MCF 10A (cell line): ENCODE results near the gene CLDN9. TPM values are rescaled to one million over a fixed set of nuclear protein-coding genes. Genes with fewer than 3 reads are reported as not detected.

ENCODE experiments used
- BruUV-seq: library from RNA; stranded (reverse); fragments of 400-500 nt; replicated peaks from 2 replicates; lab custom pipeline; 2021; lab: Mats Ljungman, UMichigan
- CTCF ChIA-PET: fragments of 300-600 bp; sonication (Branson Sonifier 250); formaldehyde crosslinking; extraction: SDS; loops from one replicate; lab custom pipeline; 2021; ENCODE audit warnings: antibody characterized with exemption, inconsistent platforms; lab: Yijun Ruan, JAX
- POLR2A ChIA-PET: fragments of 300-600, 350-650 bp; sonication (Branson Sonifier 250); formaldehyde crosslinking; extraction: SDS; loops from one replicate; lab custom pipeline; 2020; ENCODE audit warnings: antibody characterized with exemption, inconsistent platforms; lab: Yijun Ruan, JAX
- DNase-seq: peaks from one replicate; pipeline ENCODE4 v3.0.0-alpha.2; 2018; ENCODE audit not compliant: unreplicated experiment
- H3K27ac Mint-ChIP-seq: one replicate; pipeline ENCODE4 v1.8.0; 2022; ENCODE audit warnings: mild to moderate bottlenecking, low read depth, mixed read lengths; ENCODE audit not compliant: unreplicated experiment
- H3K27me3 Mint-ChIP-seq: one replicate; pipeline ENCODE4 v1.8.0; 2022; ENCODE audit warnings: mixed read lengths; ENCODE audit not compliant: insufficient read depth, unreplicated experiment
- H3K36me3 Mint-ChIP-seq: one replicate; pipeline ENCODE4 v1.8.0; 2022; ENCODE audit warnings: mild to moderate bottlenecking, moderate library complexity, mixed read lengths; ENCODE audit not compliant: insufficient read depth, unreplicated experiment
- H3K4me1 Mint-ChIP-seq: one replicate; pipeline ENCODE4 v1.8.0; 2022; ENCODE audit warnings: mixed read lengths; ENCODE audit not compliant: insufficient read depth, unreplicated experiment
- H3K4me3 Mint-ChIP-seq: one replicate; pipeline ENCODE4 v1.8.0; 2022; ENCODE audit warnings: mild to moderate bottlenecking, moderate library complexity, mixed read lengths; ENCODE audit not compliant: unreplicated experiment
- H3K9me3 Mint-ChIP-seq: one replicate; pipeline ENCODE4 v1.8.0; 2022; ENCODE audit warnings: mixed read lengths; ENCODE audit not compliant: unreplicated experiment
- intact Hi-C: fragments of 100-400 bp; cut with micrococcal nuclease; formaldehyde crosslinking; loops from 2 replicates; pipeline ENCODE4 v1.14.1; 2022
- total RNA-seq: library from RNA; stranded (reverse); gene quantifications from 2 replicates; pipeline ENCODE4 v1.2.3, GENCODE V29; 2022
- TF ChIP-seq, protein P1 (sequence below): fragments of 200-600 bp; IDR thresholded peaks from one replicate; pipeline ENCODE4 v1.8.0; 2022; ENCODE audit warnings: antibody characterized with exemption, mild to moderate bottlenecking; ENCODE audit not compliant: unreplicated experiment

Gene CLDN9
- total RNA-seq, 1 experiment from 2014 or later: 0.44 TPM

GRCh38 chr16:3027489-3027795 is 14.7 kb downstream of the CLDN9 start:
- H3K4me1 Mint-ChIP-seq: peaks cover 13% of the 10 kb centered on the region
- no peaks in the 10 kb centered on the region for H3K9me3 Mint-ChIP-seq
- TF ChIP-seq, protein P1, sequence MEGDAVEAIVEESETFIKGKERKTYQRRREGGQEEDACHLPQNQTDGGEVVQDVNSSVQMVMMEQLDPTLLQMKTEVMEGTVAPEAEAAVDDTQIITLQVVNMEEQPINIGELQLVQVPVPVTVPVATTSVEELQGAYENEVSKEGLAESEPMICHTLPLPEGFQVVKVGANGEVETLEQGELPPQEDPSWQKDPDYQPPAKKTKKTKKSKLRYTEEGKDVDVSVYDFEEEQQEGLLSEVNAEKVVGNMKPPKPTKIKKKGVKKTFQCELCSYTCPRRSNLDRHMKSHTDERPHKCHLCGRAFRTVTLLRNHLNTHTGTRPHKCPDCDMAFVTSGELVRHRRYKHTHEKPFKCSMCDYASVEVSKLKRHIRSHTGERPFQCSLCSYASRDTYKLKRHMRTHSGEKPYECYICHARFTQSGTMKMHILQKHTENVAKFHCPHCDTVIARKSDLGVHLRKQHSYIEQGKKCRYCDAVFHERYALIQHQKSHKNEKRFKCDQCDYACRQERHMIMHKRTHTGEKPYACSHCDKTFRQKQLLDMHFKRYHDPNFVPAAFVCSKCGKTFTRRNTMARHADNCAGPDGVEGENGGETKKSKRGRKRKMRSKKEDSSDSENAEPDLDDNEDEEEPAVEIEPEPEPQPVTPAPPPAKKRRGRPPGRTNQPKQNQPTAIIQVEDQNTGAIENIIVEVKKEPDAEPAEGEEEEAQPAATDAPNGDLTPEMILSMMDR: no peak
- H3K27me3 Mint-ChIP-seq: peaks cover 4% of the 10 kb centered on the region
- no peak overlapping the region for H3K4me3 Mint-ChIP-seq
- intact Hi-C loops: no loop called here
- ChIA-PET CTCF (interaction anchor here (0.5 to 8.3 kb wide), 20 partner anchors 9 to 650 kb away, joined by 3 to 121 read pairs (median 5); partner anchors contain the start of genes BICDL2, CLDN9, PKMYT1 and ZNF213), POLR2A (interaction anchor here (0.9 to 1.5 kb wide), 3 partner anchors 7 to 107 kb away, joined by 8 to 11 read pairs (median 8); partner anchors contain the start of genes TNFRSF12A and ZNF213)
- peaks cover 47% of the 10 kb centered on the region for H3K36me3 Mint-ChIP-seq
- H3K27ac Mint-ChIP-seq: no peak overlapping the region
- no peak for DNase-seq
- BruUV-seq: no TSS peak

DNA sequence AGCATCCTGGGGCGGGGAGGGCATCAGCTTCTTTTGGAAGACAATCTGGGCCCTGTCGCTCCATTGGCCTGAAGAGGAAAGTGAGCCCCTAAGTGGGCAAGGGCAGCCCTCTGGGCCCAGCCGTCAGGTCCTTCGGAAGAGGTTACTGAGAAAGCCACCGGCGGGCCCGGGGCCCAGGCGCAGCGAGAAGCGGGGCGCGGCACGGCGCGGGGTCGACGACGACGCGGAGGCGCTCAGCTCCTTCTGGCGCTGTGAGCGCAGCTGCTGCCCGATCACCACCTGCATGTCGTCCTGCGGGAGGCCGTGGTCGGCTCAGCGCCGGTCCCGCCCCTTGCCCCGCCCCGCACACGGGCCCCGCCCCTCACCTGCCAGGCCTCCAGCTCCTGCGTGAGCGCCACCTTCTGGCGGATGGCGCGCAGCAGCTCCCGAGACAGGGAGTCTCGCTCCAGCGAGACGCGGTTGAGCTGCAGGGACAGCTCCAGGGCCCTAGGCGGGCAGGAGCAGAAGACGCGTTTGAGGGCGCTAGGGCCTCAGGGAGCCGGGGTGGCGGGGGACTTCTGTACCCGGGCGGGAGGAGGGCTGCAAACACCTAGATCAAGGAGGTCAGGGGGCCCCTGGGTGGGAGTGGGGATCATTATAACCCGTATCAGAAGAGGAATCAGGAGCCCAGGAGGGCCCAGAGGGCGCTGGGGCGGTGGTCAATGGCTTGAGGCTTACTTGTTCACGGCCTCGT is 15.4 kb downstream of the CLDN9 start:
- Mint-ChIP-seq H3K9me3 (no peaks in the 10 kb centered on the region), H3K4me3 (no peak overlapping the region), H3K36me3 (peaks cover 40% of the 10 kb centered on the region), H3K4me1 (peaks cover 6% of the 10 kb centered on the region), H3K27ac (no peak overlapping the region), H3K27me3 (peaks cover 11% of the 10 kb centered on the region)
- DNase-seq: peak; percentile 87
- no TSS peak for BruUV-seq
- intact Hi-C loops: loop anchor here (1.0 kb wide), 1 partner anchor 25 kb away; no protein-coding TSS in a partner anchor
- CTCF ChIA-PET: interaction anchor here (0.5 to 8.3 kb wide), 23 partner anchors 8 to 649 kb away, joined by 3 to 121 read pairs (median 5); partner anchors contain the start of genes BICDL2, CLDN9, PKMYT1 and ZNF213
- POLR2A ChIA-PET: interaction anchor here (0.6 to 1.5 kb wide), 6 partner anchors 8 to 129 kb away, joined by 3 to 11 read pairs (median 6); partner anchors contain the start of genes MMP25, TNFRSF12A, ZNF205 and ZNF213
- TF ChIP-seq, protein P1: peak; percentile 75

DNA sequence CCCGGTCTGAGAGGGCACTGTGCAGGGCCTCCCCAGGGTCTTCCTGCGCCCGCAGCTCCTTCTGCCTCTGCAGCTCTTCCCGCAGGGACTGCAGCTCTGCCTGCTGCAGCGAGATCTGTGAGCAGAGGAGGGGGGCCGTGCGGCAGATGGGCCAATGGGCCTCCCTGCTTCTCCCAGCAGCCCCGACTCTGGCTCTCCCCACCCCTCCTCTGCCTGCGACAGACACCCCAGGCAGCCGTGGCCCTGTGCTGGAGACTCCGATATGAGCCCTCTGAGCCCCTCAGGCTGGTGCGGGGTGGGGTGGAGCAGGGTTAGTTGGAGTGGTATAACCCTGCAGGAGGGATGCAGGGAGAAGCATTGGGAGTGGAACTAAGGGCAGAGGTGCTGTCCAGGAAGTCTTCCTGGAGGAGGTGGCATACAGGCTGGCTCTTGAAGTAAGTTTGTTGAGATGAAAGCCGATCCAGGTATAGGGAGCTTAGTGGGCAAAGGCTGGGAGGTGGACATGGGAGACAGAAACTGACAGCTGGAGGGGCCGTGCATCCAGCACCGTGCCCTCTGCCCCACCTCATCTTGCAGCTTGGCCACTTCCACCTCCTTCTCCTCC is 16.1 kb downstream of the CLDN9 start:
- CTCF ChIA-PET: interaction anchor here (0.5 to 8.3 kb wide), 16 partner anchors 11 to 249 kb away, joined by 3 to 121 read pairs (median 6); no protein-coding TSS in a partner anchor
- TF ChIP-seq, protein P1: no peak
- no peak overlapping the region for H3K27ac Mint-ChIP-seq
- intact Hi-C loops: loop anchor here (1.0 kb wide), 1 partner anchor 26 kb away; no protein-coding TSS in a partner anchor
- H3K27me3 Mint-ChIP-seq: peaks cover 18% of the 10 kb centered on the region
- peaks cover 34% of the 10 kb centered on the region for H3K36me3 Mint-ChIP-seq
- H3K4me3 Mint-ChIP-seq: no peak overlapping the region
- DNase-seq: no peak
- no TSS peak for BruUV-seq
- no peaks in the 10 kb centered on the region for H3K9me3 Mint-ChIP-seq
- H3K4me1 Mint-ChIP-seq: peaks cover 6% of the 10 kb centered on the region
- POLR2A ChIA-PET: interaction anchor here (0.6 to 1.1 kb wide), 5 partner anchors 17 to 476 kb away, joined by 3 to 8 read pairs (median 3); partner anchors contain the start of genes MMP25 and ZNF205
